HG02763 (cell line): ENCODE results near the gene SNX8.

Experiments used
- ATAC-seq: cut with Tn5 transposase; IDR thresholded peaks from one replicate; pipeline ENCODE4 v1.9.1; 2021; ENCODE audit warnings: mild to moderate bottlenecking, moderate library complexity; ENCODE audit not compliant: unreplicated experiment

Gene SNX8

DNA sequence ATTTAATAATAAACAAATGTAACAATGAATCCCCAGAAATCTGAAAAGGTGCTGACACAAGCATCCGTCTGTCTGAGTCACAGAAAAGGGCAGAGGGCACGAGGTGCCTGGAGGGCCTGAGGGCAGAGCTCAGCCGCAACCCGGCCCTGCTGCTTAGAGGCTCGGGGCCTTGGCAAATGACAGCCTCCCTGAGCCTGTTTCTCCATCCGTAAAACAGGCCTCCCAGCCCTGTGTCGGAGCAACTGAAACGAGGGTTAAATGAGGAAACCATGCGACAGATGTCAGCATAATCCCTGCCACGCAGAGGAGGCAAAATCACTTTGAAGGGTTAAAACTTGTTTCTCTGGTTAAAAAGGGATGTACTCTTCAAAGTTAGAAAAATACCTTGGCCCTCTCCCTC, 47.3 kb downstream of the SNX8 start:
- ATAC-seq, result no peak

DNA sequence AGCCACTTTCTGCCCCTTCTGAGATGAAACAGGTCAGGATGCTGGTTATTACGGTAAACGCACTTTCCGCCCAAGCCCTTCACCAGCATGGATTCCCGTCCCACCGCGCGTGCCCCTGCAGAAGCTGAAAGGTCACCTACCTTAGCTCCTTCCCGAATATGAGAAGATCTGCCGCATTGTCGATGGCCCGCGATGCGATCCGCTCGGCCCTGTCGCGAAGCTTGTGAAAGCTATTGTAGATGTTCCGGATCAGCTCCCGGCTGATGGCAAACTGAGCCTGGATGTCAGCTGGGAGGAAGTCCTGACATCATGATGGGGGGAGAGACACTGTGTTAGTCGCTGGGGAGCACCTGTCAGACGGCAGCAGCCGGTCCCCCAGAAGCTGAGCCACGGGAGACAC, 50.1 kb downstream of the SNX8 start:
- no peak for ATAC-seq

DNA sequence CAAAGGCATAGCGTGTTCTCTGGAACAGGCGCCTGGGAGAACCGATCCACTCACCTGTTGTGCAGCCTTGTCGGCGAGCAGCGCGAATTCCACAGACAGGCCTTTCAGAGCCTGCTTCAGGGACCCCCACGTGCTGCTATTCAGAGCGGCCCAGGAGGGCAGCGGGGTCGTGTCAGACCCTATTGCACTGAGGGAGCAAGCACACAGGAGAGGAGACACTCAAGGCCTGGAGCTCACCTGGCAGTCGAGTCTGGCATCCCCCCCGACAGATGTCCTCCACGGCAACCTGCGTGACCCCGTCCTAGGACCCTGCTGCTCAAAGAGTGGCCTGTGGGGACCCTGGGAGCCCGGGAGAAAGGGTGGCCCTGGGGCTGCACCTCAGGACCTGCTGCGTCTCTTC, 51.1 kb downstream of the SNX8 start:
- ATAC-seq, result no peak

DNA sequence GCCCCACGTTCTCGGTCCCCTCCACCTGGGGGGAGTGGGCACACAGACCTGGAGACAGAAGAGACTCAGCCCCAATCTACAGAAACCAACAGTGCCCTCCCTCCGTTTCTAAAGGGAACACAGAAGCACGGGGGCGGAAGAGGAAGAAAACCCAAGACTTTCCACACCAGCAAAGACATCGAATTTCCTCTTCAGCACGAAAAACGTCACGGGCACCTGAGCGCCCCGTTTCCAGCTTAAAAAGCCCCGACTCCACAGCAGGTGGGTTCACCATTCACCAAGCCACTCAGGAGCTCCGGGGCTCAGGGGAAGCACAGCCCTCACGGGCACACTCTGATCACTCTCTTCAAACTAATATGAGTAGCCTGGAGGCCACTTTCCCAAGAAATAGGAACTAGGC, 52.6 kb downstream of the SNX8 start:
- ATAC-seq, result peak; percentile 33

DNA sequence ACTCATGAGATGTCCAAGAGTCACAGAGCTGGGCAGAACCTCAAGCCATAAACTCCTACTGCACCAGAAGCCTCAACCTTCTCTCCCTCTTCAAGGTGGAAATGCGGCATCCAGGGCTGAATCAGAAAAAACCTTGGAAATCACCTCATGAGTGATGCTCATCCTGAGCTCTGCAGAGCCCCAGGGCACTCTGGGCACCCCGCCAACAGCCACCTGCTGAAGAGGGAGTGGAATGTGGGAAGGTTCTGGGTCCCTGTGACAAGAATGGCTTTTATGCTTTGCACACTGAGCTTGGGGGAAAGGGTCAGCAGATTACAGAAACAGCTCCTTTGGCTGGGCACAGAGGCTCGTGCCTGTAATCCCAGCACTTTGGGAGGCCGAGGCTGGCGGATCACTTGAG, 53.4 kb downstream of the SNX8 start:
- no peak for ATAC-seq

DNA sequence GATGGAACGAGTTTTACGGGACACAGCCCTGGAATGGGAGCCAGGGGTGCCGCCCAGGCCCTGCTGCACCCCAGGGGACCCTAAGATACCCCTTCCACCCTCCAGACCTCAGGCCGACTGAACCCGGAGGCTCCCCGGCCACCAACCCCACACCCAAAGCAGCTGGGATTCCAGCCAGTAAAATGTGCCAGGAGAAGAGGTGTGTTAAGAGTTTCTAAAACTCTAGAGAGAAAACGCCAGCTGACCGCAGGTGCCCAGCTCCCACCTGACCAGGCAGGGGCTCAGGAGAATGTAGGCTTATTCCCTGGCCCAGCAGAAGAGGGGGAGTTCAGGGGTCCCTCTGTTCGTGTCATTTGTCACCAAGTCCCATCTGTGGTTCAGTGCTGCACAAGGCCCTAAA, 54.8 kb downstream of the SNX8 start:
- peak; percentile 3 for ATAC-seq

DNA sequence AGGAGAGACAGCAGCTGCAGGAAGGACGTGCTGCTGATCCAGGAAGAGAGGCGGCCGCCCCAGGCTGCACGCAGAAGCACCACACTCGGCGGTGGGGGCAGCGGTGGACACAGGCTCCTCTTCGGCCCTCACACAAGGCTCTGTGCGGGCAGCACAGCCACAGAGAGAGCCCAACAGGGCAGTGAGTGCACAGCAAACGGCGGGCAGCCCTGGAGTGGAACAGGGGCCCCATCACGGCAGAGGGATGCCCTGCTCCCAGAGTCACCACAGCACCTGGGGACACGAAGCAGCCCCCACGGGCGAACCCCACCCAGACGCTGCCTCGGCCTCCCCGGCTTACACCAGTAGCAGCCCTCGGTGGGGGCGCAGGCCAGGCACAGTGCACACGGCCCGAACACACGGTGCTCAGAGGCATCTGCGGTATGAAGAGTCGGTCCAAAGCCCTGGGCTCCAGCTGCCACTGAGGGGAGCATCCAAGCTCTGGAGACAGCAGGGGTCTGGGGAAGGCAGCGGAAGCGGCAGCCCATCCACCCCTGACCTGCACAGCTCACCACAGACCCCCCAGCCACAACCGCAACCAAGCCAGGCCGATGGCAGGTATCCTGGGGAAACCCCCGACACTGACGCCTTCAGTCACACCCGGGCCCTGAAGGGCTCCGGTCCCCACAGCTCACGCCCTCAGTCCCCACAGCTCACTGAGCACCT, 55.4 kb downstream of the SNX8 start:
- peak; percentile 55 for ATAC-seq

DNA sequence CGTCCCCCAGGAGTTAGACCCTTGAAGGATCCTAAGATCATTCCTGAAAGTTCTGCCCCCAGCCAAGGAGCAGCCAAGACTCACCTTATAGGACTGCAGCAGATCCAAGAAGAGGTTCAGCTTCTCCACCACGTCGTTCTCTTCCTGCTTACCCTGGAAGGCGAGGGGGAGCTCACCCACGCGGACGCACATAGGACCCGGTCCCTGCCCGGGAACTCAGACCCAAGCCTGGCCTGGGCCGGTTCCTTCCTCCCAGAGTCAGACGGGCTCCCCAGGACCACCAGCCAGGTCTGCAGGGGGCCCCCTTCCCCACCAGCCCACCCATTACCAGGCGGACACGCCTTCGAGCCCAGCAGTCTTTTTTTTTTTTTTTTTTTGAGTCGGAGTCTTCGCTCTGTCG, 56.6 kb downstream of the SNX8 start:
- no peak for ATAC-seq

DNA sequence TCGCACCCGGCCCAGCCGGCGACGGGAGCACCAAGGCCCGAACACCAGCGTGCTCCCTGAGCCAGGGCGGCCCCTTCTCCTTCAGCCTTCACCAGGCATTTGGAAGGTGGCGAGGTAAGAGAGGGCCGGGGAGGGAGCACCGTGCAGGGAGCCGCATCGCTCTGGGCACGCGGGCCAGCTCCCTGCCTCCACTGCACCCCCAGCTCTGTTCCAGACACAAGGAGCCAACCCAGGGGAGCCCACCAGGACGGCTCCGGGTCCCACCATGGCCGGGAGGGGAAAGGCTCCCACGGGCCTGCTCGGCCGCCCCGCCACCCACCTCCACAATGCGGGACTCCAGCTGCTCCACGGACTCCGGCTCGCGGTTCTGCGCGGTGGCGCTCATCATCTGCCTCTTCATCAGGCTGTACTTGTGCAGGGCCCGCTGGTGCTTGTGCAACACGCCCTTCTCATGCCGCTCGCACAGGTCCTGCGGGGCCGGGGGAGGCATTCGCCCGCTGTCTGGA, 57.1 kb downstream of the SNX8 start:
- no peak for ATAC-seq

DNA sequence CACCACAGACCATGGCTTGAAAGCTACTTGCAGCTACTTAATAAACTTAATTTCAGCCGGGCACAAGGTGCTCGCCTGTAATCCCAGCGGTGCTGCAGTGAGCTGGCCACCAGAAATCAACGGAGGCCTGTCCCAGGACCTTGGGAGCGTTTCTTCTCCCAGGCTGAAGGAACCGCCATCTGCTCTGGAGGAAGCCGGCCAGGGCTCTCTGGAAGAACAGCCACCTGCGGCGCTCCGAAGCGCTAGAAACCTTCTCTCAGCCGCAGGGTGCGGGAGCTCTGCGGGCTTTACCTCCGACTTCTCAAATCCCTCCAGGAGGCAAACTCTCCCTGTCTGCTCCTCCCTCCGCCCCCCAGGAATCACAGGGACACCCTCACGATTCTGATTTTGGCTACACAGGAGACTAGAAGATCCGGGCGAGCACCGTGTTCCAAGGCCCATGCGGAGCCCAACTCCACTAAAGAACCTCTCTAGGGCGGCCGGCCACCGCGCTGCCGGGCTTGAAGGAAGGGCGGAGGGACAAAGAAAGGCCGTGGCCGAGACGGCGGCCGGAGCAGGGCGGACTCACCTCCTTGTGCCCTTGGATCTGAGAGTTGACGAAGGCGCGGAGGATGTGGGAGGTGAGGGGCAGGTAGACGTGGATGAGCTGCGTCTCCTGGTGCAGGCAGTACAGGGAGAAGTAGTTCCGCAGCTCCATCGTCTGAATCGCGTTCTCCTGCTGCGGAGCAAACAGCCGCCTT, 57.8 kb downstream of the SNX8 start:
- ATAC-seq, result no peak

DNA sequence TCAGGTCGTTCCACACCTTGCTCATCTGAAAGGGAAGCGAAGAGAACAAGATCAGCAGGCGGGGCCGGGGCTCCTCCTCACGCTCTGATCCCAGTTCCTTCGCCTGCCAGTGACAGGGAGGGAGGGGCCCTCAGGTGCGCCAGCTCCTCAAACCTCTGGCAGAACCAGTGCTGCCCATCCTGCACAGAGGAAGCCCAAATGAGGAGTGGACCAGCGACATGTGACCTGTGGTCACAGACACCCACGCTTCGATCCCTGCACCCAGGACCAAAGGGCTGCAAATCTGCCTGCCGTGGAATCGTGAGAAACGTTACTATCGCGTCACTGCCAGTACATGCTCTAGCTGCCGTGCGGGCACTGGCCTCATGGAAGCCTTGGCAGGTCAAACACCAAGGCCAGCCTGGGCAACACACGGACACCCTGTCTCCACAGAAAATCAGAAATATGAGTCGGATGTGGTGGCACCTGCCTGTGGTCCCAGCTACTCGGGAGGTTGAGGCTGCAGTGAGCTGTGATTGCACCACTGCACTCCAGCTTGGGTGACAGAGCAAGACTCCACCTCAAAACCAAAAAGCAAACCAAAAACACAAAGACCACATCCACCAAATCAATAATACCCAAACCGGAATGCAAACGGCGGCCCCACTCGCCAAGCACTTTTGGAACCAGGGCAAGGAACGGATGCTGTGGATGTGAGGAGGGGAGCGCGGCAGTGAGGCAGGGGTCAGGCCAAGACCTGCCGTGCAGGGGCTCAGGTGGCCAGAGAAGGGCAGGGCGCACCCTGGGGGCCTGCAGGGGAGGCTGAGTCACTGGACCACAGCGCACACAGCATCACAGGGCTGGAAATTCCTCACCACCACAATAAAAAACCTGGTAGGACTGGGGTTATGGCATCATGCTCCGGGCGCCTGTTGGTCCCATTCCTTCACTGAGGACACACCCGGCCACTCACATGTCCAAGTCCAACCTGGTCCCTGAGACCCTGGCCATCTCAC, 58.8 kb downstream of the SNX8 start:
- ATAC-seq, result no peak

DNA sequence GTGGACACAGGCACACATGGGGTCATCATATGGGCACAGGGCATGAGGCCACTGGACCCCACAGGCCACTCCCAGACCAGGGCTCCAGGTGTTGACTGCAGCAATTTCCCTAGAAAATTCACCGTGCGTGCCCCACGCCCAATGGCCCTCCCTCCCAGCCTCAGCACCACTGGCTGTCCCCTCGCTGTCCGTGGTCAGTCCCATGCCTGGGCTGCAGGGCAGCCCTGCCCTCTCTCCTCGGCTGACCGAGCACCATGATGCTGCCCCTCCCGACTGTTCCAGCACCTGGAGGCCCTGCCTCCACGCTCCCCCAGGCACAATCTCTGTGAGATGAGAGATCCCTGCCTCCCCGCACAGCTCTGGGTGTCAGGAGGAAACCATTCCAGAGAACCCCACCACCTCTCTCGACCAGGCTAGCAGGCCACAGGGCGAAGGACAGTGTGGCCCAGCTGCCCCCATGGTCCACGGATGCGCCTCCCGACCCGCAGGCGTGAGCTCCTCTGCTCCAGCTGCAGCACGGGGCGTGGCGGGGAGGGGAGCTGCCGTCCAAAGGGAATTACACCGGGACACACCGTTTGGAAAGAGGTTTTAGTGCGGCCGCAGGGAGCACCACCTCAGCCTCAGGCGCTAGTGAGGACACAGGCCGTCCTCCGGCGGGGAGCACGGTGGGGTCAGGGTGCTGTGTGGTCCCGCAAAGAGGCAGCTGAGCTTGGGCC, 59.7 kb downstream of the SNX8 start:
- ATAC-seq, result no peak

DNA sequence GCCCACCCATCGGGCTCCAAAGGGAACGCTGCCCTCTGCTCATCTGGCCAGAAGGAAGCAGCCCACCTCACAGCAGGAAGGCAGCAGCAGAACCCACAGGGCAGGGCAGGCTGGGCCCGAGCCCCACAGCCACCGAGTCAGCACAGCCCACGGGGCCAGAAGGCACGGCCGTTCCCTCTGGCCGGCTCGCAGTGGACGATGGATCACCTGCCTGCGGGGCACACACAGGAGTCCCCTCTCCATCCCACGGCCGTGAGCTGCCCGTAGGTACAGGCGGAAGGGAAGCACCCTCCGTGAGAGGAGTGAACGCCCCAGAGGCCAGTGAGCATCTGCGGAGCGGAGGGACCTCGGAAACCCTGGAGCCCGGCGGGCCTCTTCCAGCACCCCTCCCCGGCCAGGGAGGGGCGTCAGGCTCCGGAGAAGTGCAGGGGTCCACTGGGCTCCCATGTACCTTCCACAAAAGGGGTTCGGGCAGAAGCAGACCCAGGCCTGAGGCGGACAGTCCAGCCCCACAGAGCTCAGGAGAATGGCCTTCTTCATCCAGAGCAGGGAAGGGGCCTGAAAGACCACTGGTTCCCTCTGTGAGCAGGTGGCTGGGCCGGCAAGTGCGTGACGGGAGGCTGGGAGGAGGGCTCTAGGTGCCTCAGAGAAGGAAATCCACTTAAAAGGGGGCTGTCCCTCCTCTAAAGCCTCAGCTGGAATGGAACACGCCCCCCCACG, 60.6 kb downstream of the SNX8 start:
- no peak for ATAC-seq

DNA sequence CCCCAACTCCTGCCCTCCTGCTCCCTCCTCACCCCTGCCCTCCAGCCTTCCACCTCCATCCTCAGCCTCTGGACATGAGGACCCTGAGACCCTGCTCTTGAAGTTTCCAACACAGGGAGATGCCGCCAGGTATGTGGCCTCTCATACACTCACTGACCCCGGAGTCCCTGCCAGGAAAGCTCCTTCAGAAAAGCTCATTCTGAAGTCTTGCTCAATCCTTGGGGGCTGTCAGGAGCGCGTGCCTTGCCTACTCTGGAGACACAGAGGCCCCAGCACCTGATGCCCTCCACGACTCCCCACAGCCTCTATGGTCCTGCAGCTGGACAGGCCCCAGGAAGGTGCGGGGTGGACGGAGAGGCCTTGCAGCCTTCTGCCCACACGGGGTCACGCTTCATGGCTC, 61.2 kb downstream of the SNX8 start:
- no peak for ATAC-seq

DNA sequence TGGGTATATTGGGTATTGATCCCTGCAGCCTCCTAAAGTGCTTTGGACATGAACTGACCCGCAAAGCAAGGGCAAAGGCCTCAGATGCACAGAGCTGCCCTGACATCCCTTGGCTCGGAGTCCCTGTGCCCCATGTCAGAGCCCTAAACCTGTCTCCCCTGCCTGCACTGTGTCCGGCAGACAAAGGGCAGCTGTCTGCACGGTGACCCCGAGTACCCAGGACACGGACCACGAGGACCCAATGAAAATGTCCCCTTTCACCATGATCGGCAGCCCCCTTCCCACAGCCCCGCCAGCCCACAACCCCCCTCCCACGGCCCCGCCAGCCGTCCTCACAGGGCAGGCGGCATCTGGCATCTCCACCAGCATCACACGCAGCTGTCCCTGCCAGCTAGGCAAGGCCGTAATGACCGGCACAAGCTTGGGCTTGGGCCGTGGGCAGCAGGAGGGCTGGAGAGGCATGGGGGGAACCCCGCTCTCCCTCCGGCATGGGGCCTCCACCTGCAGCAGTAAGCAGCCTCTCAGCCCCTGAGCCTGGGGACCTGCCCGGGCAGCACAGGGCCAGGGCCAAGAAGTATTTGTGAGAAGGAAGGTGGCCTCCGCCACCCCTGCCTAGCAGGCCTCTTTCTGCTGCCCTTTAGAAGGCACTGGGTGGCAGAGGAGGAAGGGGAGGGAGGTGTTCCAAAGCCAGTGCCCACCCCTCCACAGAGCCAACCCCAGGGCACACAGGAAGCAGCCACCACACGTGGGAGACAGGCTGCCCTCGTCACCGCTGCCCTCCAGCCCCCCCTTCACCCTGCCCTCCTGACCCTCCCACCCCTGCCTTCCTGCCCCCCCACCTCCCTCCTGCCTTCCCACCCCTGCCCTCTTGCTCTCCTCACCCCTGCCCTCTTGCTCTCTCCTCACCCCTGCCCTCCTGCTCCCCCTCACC, 62.1 kb downstream of the SNX8 start:
- no peak for ATAC-seq

DNA sequence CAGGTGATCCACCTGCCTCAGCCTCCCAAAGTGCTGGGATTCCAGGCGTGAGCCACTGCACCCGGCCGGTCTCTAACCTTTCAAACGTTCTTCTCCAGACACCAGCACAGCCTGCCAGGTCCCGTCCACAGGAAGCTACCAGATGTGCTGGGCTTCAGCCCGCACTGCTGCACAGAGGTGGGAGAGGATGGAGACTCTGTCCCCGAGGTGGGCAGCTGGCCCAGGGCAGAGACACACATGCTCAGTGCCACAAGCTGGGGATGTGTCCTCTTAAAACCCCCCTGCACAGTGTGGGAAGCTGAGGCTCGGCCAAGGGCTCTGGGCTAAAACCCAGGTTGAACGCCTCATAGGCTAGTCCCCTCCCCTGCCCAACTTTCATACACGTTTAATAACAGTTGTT, 62.9 kb downstream of the SNX8 start:
- no peak for ATAC-seq

DNA sequence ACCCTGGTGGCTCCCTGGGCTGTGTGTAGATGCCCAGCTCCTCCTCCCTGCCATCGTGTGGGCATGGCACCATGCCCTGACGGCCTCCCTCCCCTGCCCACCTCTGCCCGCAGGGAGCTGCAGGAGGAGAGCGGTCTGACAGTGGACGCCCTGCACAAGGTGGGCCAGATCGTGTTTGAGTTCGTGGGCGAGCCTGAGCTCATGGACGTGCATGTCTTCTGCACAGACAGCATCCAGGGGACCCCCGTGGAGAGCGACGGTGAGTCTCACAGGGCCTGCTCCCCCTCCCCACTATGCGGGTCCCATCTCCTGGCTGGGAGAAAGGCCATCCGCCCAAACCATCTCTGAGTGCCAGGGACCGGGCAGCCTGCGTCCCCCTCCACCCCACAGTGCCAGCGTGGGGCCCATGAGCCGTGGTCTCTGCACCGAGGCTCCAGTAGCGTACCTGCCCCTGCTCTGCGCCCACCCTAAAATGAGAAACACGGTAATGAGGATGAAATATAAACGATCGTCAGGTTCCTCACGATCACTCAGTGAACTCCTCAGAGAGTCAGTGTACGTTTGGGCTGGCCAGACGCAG, 64.4 kb downstream of the SNX8 start:
- ATAC-seq, result no peak

DNA sequence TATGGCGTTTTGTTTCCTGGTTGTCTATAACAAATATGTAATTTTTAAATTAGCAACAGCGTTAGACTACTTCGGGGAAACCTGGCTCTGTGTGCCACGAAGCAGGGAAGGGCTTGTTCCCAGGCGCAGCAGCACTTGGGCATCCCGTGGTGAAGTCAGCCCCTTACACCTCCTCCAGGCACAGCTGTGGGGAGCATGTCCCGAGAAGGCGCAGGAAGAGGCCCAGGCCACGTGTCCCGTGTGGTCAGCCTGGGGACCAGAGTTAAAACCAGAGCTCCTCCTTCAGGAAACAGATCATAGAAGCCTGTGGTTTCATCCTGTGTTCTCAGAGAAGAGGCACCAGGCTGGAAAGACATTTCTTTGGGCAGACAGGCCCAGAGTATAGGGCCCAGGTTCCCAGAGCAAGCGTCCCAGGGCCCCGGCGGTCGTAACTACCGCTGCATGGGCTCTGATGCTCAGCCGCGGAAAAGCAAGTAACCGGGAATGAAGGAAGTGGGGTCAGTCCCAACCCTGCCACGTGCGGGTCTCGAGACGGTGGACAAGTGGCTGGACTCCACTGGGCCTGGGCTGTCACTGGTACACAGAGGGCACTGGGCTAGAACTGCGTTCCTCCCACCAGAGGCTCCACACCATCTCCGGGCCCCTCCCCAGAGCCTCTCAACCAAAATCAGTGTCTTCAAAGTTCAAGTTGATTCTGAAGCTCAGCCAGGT, 65.1 kb downstream of the SNX8 start:
- ATAC-seq, result no peak
